Thoracic aorta (tissue), 2 donors: Measurements from ENCODE around the gene ATP5ME. TPM values are rescaled to one million over a fixed set of nuclear protein-coding genes. Genes with fewer than 3 reads are reported as not detected.
"Not testable (repeated sequence)": the region's sequence is repeated elsewhere in the genome, so short reads cannot be mapped to it uniquely, and the experiment has no call there.

ENCODE experiments used
- ATAC-seq: fragments of 150-250 bp; one replicate; pipeline ENCODE4 v1.8.0; 2017; ENCODE audit warnings: low read depth; ENCODE audit not compliant: insufficient number of reproducible peaks, low FRiP score
- DNase-seq: peaks from one replicate; pipeline ENCODE4 v3.0.0-alpha.2; 2020; ENCODE audit warnings: low spot score
- H3K27ac ChIP-seq, 2 donors: fragments of 200-600 bp; sonication (generic); 1 replicate in 1 of 2; 2 replicates in 1 of 2; pipeline ENCODE4 v1.5.1; 2016; ENCODE audit warnings: mild to moderate bottlenecking in 2 of 2, moderate library complexity in 2 of 2
- H3K27me3 ChIP-seq: fragments of 200-600 bp; sonication (generic); replicated peaks from 2 replicates; pipeline ENCODE4 v1.6.0; 2016; ENCODE audit warnings: mild to moderate bottlenecking; ENCODE audit not compliant: insufficient read depth
- H3K36me3 ChIP-seq: fragments of 200-600 bp; sonication (generic); one replicate; pipeline ENCODE4 v1.5.1; 2016
- H3K4me1 ChIP-seq, 2 donors: fragments of 200-600 bp; sonication (generic); 1 replicate in 1 of 2; 2 replicates in 1 of 2; pipeline versions ENCODE4 v1.5.1 to v1.6.0; 2016; ENCODE audit warnings: low read depth in 2 of 2, mild to moderate bottlenecking in 1 of 2; ENCODE audit not compliant: control insufficient read depth in 1 of 2
- H3K4me3 ChIP-seq: fragments of 200-600 bp; sonication (generic); 2 replicates; pipeline ENCODE4 v1.5.1; 2016; ENCODE audit warnings: mild to moderate bottlenecking
- H3K9me3 ChIP-seq: fragments of 200-600 bp; sonication (generic); 2 replicates; pipeline ENCODE4 v1.5.1; 2016
- CTCF ChIP-seq: fragments of 200-600 bp; sonication (generic); IDR thresholded peaks from one replicate; pipeline ENCODE4 v1.5.1; 2019; ENCODE audit warnings: antibody characterized with exemption
- total RNA-seq, 2 donors: library from RNA; depleted of rRNA; stranded (reverse); fragments of >200 nt; gene quantifications; one replicate each; pipeline versions ENCODE4 v1.1.0 to v1.2.3, GENCODE V29; 2016

The ATP5ME gene
- total RNA-seq, 2 donors from 2014 or later = 21.0 to 51.6 TPM

- H3K9me3 ChIP-seq = no peaks in the 10 kb centered on the region
- no peak for TF ChIP-seq CTCF
- H3K27me3 ChIP-seq = no peaks in the 10 kb centered on the region
- H3K36me3 ChIP-seq = peaks cover 12% of the 10 kb centered on the region
- no peak overlapping the region for H3K4me3 ChIP-seq
- no peak overlapping the region for H3K27ac ChIP-seq
- no peak for DNase-seq
- no peak for ATAC-seq
- H3K4me1 ChIP-seq = peaks cover 18 to 25% of the 10 kb centered on the region in 2 donors
Measured at GRCh38 chr4:675980-676870, 2.1 kb upstream of the ATP5ME start.

GRCh38 chr4:675036-675882, 1.2 kb upstream of the ATP5ME start:
- peaks cover 20% of the 10 kb centered on the region for H3K36me3 ChIP-seq

GRCh38 chr4:673349-674091, 556 bp downstream of the ATP5ME start:
- ATAC-seq = no peak
- DNase-seq = no peak
- Histone ChIP-seq H3K4me1 (peaks cover 13 to 17% of the 10 kb centered on the region in 2 donors), H3K27ac (no peak overlapping the region), H3K27me3 (no peaks in the 10 kb centered on the region), H3K4me3 (peak overlapping the region; percentile 88), H3K9me3 (no peaks in the 10 kb centered on the region), H3K36me3 (peaks cover 20% of the 10 kb centered on the region)
- no peak for TF ChIP-seq CTCF

More at GRCh38 chr4:675036-675882, 1.2 kb upstream of the ATP5ME start:
- peak overlapping the region in 1 of 2 donors; percentile 74 for H3K27ac ChIP-seq
- H3K4me1 ChIP-seq = peaks cover 13 to 17% of the 10 kb centered on the region in 2 donors
- no peaks in the 10 kb centered on the region for H3K9me3 ChIP-seq
- ATAC-seq = no peak
- TF ChIP-seq CTCF = no peak
- no peaks in the 10 kb centered on the region for H3K27me3 ChIP-seq
- DNase-seq = no peak
- H3K4me3 ChIP-seq = peak overlapping the region; percentile 88

- peaks cover 20% of the 10 kb centered on the region for H3K36me3 ChIP-seq
- ATAC-seq (no peak), DNase-seq (no peak)
- H3K9me3 ChIP-seq = no peaks in the 10 kb centered on the region
- H3K4me3 ChIP-seq = no peak overlapping the region
- no peak for TF ChIP-seq CTCF
- peaks cover 13 to 17% of the 10 kb centered on the region in 2 donors for H3K4me1 ChIP-seq
- no peaks in the 10 kb centered on the region for H3K27me3 ChIP-seq
- no peak overlapping the region for H3K27ac ChIP-seq
Measured at GRCh38 chr4:671769-672168, 2.3 kb downstream of the ATP5ME start.

- ATAC-seq, H3K4me3 ChIP-seq, H3K27ac ChIP-seq, H3K27me3 ChIP-seq, H3K9me3 ChIP-seq, DNase-seq: not testable (repeated sequence)
- Histone ChIP-seq H3K36me3 (peaks cover 20% of the 10 kb centered on the region), H3K4me1 (peaks cover 8 to 10% of the 10 kb centered on the region in 2 donors)
Measured at GRCh38 chr4:669806-670559, 4.1 kb downstream of the ATP5ME start.

- peaks cover 20% of the 10 kb centered on the region for H3K36me3 ChIP-seq
- DNase-seq, H3K4me3 ChIP-seq, H3K4me1 ChIP-seq, H3K27ac ChIP-seq, H3K9me3 ChIP-seq, ATAC-seq, H3K27me3 ChIP-seq: not testable (repeated sequence)
Measured at GRCh38 chr4:668219-668618, 5.9 kb downstream of the ATP5ME start.
